Measurements from ENCODE around the gene RCAN3.

DNA sequence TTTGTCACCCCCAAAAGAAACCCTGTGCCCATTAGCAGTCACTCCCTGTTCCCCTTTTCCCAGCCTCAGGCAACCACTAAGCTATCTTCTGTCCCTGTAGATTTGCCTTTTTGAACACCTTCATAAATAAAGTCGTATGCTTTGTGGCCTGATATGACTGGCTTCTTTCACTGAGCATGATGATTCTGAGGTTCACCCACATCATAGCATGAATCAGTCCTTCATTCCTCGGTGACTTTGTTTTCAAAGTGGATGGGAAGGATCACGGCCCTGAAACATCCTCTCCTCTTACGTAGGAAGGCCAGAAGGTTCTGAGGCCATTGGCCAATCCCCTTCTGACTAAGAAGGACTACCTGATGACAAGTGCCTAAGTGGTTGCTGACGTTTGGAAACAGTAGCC lies 48.0 kb upstream of the RCAN3 start:
- no peak for TF ChIP-seq NFIC (IDR thresholded peaks at IDR 0.05)
- no peak for TF ChIP-seq RAD21 (IDR thresholded peaks at IDR 0.05; ENCODE audit: low read depth)
- no peak for TF ChIP-seq CREB1 (IDR thresholded peaks at IDR 0.05; ENCODE audit: low read depth)
- no peak for TF ChIP-seq ZBTB7A (IDR thresholded peaks at IDR 0.05; ENCODE audit: low read depth)
- TF ChIP-seq, protein P1, sequence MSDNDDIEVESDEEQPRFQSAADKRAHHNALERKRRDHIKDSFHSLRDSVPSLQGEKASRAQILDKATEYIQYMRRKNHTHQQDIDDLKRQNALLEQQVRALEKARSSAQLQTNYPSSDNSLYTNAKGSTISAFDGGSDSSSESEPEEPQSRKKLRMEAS (IDR thresholded peaks at IDR 0.05) = no peak

Measured in Ishikawa (cell line).